IPS-NIHi11 (cell line): Measurements from ENCODE around the gene HERC4.

Source experiments
- DNase-seq: peaks from one replicate; pipeline ENCODE4 v3.0.0; 2012; ENCODE audit warnings: mixed read lengths, low spot score

HERC4 gene

GRCh38 chr10:68074775-68075549 is at the start of gene HERC4:
TSS of gene HERC4 (minus strand) at chr10:68075283. CDS start at chr10:68073108, 2,175 bp downstream.
- peak; percentile 96 for DNase-seq

GRCh38 chr10:68124718-68125117 is 49.6 kb upstream of the HERC4 start:
- no peak for DNase-seq

GRCh38 chr10:68121852-68122251 is 46.8 kb upstream of the HERC4 start:
- no peak for DNase-seq

- no peak for DNase-seq
Observed at GRCh38 chr10:68121020-68121743, 46.1 kb upstream of the HERC4 start.

GRCh38 chr10:68118657-68119056 is 43.6 kb upstream of the HERC4 start:
- DNase-seq = no peak

GRCh38 chr10:68112837-68113236 is 37.8 kb upstream of the HERC4 start:
- DNase-seq = no peak

- DNase-seq = no peak
Observed at GRCh38 chr10:68111584-68111983, 36.5 kb upstream of the HERC4 start.

GRCh38 chr10:68110027-68110426 is 34.9 kb upstream of the HERC4 start:
- no peak for DNase-seq

GRCh38 chr10:68109331-68109730 is 34.2 kb upstream of the HERC4 start, which contains the start of gene MYPN:
TSS of gene MYPN (plus strand) at chr10:68109488. CDS start at chr10:68121439, 11,951 bp downstream.
- no peak for DNase-seq

GRCh38 chr10:68108653-68109052 is 33.6 kb upstream of the HERC4 start:
- DNase-seq = no peak

GRCh38 chr10:68108051-68108450 is 33.0 kb upstream of the HERC4 start:
- DNase-seq = no peak

GRCh38 chr10:68107651-68108050 is 32.6 kb upstream of the HERC4 start:
- DNase-seq = no peak

- no peak for DNase-seq
Observed at GRCh38 chr10:68106656-68107055, 31.6 kb upstream of the HERC4 start.

- DNase-seq = no peak
Observed at GRCh38 chr10:68105820-68106219, 30.7 kb upstream of the HERC4 start.

- no peak for DNase-seq
Observed at GRCh38 chr10:68103901-68104300, 28.8 kb upstream of the HERC4 start.

- no peak for DNase-seq
Observed at GRCh38 chr10:68103261-68103878, 28.3 kb upstream of the HERC4 start.

GRCh38 chr10:68101066-68101465 is 26.0 kb upstream of the HERC4 start:
- no peak for DNase-seq

- no peak for DNase-seq
Observed at GRCh38 chr10:68099736-68100135, 24.7 kb upstream of the HERC4 start.

GRCh38 chr10:68096913-68097516 is 21.9 kb upstream of the HERC4 start:
- DNase-seq = peak; percentile 75

GRCh38 chr10:68095153-68095552 is 20.1 kb upstream of the HERC4 start:
- DNase-seq = no peak

GRCh38 chr10:68092512-68092911 is 17.4 kb upstream of the HERC4 start:
- no peak for DNase-seq

- no peak for DNase-seq
Observed at GRCh38 chr10:68090586-68090985, 15.5 kb upstream of the HERC4 start.
